ENCODE data around the gene NPAS3.

The NPAS3 gene

DNA sequence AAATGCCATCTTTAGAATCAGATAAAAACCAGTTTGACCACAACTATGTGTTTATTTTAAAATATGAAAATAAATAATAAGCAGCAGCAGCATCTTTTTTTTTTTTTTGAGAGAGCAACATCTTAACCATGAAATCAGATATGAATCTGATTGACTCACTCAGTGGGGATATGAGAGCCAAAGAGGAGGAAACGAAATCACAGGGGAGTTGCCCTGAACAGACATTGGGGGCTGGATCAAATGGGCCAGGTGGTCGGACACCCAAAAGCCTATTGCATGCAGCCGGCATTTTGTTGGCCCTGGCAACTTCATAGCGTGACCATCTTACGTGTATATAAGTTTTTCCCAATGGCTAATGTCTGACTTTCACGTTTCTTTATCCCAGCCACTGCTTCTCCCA is 321.1 kb downstream of the NPAS3 start:
- H3K27ac ChIP-seq: no peak overlapping the region
- no peak for TF ChIP-seq ZFX (IDR thresholded peaks at IDR 0.05; ENCODE audit: borderline replicate concordance)

DNA sequence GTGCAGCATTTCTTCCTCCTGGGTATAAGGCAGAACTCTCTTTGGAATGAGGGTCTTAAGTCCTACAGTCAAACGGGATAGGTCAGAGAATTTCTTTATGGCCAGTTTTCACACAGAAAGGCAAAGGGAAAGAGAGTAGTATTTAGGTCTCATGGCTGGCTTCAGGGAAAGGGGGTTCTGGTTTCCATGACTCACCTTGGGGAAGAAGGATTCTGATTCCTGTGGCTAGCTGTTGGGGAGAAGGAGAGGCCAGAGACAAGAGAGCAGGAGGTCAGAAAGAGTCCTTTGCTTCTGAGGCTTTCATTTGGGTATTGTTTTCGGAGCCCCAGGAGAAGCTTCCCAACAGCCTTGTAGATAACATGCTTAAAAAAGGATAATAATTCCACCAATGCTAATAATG is 332.5 kb downstream of the NPAS3 start:
- no peak for TF ChIP-seq ZFX (IDR thresholded peaks at IDR 0.05; ENCODE audit: borderline replicate concordance)
- TF ChIP-seq, protein P1, sequence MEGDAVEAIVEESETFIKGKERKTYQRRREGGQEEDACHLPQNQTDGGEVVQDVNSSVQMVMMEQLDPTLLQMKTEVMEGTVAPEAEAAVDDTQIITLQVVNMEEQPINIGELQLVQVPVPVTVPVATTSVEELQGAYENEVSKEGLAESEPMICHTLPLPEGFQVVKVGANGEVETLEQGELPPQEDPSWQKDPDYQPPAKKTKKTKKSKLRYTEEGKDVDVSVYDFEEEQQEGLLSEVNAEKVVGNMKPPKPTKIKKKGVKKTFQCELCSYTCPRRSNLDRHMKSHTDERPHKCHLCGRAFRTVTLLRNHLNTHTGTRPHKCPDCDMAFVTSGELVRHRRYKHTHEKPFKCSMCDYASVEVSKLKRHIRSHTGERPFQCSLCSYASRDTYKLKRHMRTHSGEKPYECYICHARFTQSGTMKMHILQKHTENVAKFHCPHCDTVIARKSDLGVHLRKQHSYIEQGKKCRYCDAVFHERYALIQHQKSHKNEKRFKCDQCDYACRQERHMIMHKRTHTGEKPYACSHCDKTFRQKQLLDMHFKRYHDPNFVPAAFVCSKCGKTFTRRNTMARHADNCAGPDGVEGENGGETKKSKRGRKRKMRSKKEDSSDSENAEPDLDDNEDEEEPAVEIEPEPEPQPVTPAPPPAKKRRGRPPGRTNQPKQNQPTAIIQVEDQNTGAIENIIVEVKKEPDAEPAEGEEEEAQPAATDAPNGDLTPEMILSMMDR (IDR thresholded peaks at IDR 0.05): no peak

DNA sequence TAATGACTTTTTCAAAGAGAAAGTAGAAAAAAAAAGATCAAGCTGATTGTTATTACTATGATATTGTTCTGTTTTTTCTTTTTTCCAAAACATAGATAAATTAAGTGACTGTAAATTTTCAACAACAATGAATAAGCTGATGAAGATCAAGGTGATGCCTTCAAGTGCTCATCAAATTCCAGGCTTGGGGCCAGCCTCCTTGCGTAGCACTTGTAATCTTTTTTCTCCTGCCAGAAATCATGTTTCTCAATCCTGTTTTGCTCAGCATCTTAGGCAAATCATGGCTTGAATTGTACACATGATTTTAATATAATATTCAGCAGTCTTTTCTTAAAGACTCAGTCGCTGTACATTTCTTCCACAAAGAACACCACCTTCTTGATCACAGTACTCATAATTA is 333.2 kb downstream of the NPAS3 start:
- no peak for TF ChIP-seq ZFX (IDR thresholded peaks at IDR 0.05; ENCODE audit: borderline replicate concordance)
- TF ChIP-seq, protein P1 (IDR thresholded peaks at IDR 0.05): no peak
- H3K27ac ChIP-seq: no peak overlapping the region

More for the DNA sequence above, 332.5 kb downstream of the NPAS3 start:
- no peak overlapping the region for H3K27ac ChIP-seq

DNA sequence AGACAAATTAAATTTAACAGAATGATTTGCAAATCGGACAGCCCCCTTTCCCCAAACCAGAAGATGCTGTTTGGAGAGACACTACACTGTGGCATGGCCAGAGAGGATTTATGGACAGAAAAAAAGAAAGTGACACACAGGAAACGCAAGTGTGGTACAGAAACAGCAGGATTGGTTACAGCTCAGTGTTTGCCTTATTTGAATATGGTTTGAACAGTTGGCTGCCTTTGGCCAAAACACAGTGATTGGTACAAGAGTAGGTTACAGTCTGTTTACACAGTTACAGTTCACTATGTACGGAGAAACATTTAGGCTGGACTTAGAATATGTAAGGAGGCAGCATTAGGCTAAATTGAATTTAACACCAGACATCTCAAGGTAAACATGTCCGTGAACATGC is 335.3 kb downstream of the NPAS3 start:
- TF ChIP-seq ZFX (IDR thresholded peaks at IDR 0.05; ENCODE audit: borderline replicate concordance): no peak
- TF ChIP-seq, protein P1 (IDR thresholded peaks at IDR 0.05): no peak
- H3K27ac ChIP-seq: no peak overlapping the region

DNA sequence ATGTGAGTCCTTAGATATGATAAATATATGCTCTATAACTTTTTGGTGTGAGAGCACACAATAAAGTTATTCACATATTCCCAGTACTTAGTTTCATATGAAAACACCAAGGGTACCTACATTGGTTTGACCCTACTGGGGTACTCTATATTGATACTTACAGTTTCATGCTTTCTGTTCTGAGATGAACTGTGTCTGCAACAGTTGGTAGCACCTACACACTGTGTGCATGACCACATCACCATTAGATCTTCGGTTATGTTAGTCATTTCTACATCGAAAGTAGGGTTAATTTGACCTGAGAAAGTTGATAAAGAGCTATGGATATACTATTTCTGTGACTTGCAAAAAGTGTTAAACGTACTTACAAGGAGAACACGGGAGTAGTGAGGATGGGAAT is 337.2 kb downstream of the NPAS3 start:
- TF ChIP-seq ZFX (IDR thresholded peaks at IDR 0.05; ENCODE audit: borderline replicate concordance): no peak
- TF ChIP-seq, protein P1 (IDR thresholded peaks at IDR 0.05): no peak
- H3K27ac ChIP-seq: no peak overlapping the region

DNA sequence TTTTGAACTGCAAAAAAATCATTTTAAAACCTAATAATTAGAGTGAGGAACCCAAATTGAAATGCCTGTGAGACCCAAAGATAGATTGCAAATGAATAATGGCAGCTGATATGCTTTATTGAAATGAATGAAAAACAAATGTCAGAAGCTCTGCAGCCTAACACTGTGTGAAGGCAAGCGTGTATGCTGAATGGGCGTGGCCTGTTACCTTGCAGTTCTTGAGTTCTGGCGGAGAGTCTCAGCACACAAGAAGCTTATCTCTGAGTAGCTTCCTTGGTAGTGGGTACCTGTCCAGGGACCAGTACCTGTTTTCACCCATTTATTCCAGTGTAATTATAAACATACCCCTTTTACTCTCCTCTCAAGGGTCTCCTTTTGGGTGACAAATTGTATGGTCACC is 341.2 kb downstream of the NPAS3 start:
- H3K27ac ChIP-seq: no peak overlapping the region
- TF ChIP-seq, protein P1 (IDR thresholded peaks at IDR 0.05): no peak
- no peak for TF ChIP-seq ZFX (IDR thresholded peaks at IDR 0.05; ENCODE audit: borderline replicate concordance)

DNA sequence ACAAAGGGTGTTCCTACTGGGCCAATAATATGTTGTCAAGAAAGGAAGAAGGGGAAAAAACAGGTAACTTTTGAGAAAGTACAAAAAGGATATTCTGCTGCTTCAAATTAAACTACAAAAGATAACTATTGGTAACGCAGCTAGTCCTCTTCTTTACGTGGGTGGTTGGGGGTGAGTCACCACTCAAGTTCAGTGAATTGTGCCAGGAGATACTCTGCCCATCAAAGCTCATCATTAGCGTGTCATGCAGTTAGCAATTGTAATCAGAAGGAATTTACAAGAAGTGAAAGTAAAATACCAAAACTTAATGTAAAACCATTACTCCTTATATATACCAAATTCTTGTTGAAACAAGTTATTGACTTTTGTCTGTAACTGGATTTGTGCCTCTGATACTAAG is 342.0 kb downstream of the NPAS3 start:
- H3K27ac ChIP-seq: no peak overlapping the region
- no peak for TF ChIP-seq ZFX (IDR thresholded peaks at IDR 0.05; ENCODE audit: borderline replicate concordance)
- TF ChIP-seq, protein P1 (IDR thresholded peaks at IDR 0.05): no peak

Data from 22Rv1 (cell line).